ENCODE data around the gene ZNRF2.

ZNRF2 gene

DNA sequence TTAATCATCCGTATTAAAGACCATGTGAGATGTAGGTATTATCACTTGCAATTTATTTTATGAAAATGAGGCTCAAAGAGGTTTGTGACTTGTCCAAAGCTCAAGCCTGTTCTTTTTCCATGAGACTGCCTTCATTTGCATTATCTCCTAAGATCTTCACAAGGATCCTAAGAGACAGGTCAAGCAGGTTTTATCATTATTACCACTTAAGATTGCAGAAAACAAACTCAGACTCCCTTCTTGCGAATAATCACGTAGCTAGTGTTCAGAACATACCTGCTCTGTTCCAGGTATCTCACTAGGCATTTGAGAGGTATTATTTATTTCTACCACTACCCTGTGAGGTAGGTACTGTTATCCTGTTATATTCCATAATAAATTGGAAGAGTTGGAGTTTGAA lies 64.8 kb downstream of the ZNRF2 start:
- Histone ChIP-seq H3K27ac (peak overlapping the region in 3 of 11 experiments; percentile 52 to 68 (median 57); a peak in 4 of 22 replicates), H3K4me1 (peaks cover 19 to 94% (median 51%) of the 10 kb centered on the region in 10 experiments), H3K27me3 (no peaks in the 10 kb centered on the region), H4K20me1 (peaks cover 0 to 100% (median 0%) of the 10 kb centered on the region in 11 experiments; a peak in 10 of 22 replicates), H3K36me3 (no peaks in the 10 kb centered on the region), H3K4me3 (no peak overlapping the region), H3K9ac (peak overlapping the region in 2 of 11 experiments; percentile 20 to 58; a peak in 2 of 22 replicates), H3K4me2 (peak overlapping the region in 4 of 11 experiments; percentile 54 to 93 (median 79); a peak in 5 of 22 replicates), H3K9me3 (replicated peaks in 1 of 11) (peaks cover 0 to 11% (median 0%) of the 10 kb centered on the region in 11 experiments; a peak in 4 of 22 replicates)
- no peak for TF ChIP-seq Cebpa-rat (IDR thresholded peaks at IDR 0.05)

- Histone ChIP-seq H3K4me2 (peak overlapping the region in 2 of 11 experiments; percentile 44 to 91; a peak in 4 of 22 replicates), H3K9me3 (replicated peaks in 1 of 11) (peaks cover 0 to 11% (median 0%) of the 10 kb centered on the region in 11 experiments; a peak in 4 of 22 replicates), H3K27me3 (no peaks in the 10 kb centered on the region), H3K27ac (no peak overlapping the region), H3K4me3 (no peak overlapping the region), H3K4me1 (peaks cover 16 to 88% (median 44%) of the 10 kb centered on the region in 10 experiments), H4K20me1 (peaks cover 0 to 100% (median 3%) of the 10 kb centered on the region in 11 experiments; a peak in 10 of 22 replicates), H3K36me3 (no peaks in the 10 kb centered on the region), H3K9ac (no peak overlapping the region)
- TF ChIP-seq Cebpa-rat (IDR thresholded peaks at IDR 0.05) = no peak
Observed at GRCh38 chr7:30349816-30350215, 65.4 kb downstream of the ZNRF2 start.

GRCh38 chr7:30351286-30351685 lies 66.9 kb downstream of the ZNRF2 start:
- H3K4me3 ChIP-seq = peak overlapping the region in 1 of 10 experiments; percentile 4; a peak in 1 of 20 replicates
- H4K20me1 ChIP-seq = peaks cover 0 to 100% (median 5%) of the 10 kb centered on the region in 11 experiments; a peak in 10 of 22 replicates
- peaks cover 16 to 73% (median 41%) of the 10 kb centered on the region in 10 experiments for H3K4me1 ChIP-seq
- peak overlapping the region in 2 of 11 experiments; percentile 38 to 58; a peak in 1 of 22 replicates for H3K9ac ChIP-seq
- H3K27ac ChIP-seq = peak overlapping the region in 1 of 11 experiments; percentile 17; a peak in 2 of 22 replicates
- H3K4me2 ChIP-seq = peak overlapping the region in 4 of 11 experiments; percentile 8 to 91 (median 60); a peak in 8 of 22 replicates
- H3K36me3 ChIP-seq = peaks cover 4 to 11% (median 9%) of the 10 kb centered on the region in 11 experiments; a peak in 18 of 22 replicates
- no peak for TF ChIP-seq Cebpa-rat (IDR thresholded peaks at IDR 0.05)
- H3K27me3 ChIP-seq = no peaks in the 10 kb centered on the region
- peaks cover 0 to 3% (median 0%) of the 10 kb centered on the region in 11 experiments; a peak in 2 of 22 replicates for H3K9me3 ChIP-seq (replicated peaks in 1 of 11)

- peak overlapping the region in 1 of 11 experiments; percentile 17; a peak in 2 of 22 replicates for H3K27ac ChIP-seq
- TF ChIP-seq Cebpa-rat (IDR thresholded peaks at IDR 0.05) = no peak
- H3K36me3 ChIP-seq = peaks cover 4 to 15% (median 14%) of the 10 kb centered on the region in 11 experiments; a peak in 20 of 22 replicates
- no peak overlapping the region; a peak in 1 of 20 replicates for H3K4me3 ChIP-seq
- no peaks in the 10 kb centered on the region for H3K9me3 ChIP-seq (replicated peaks in 1 of 11)
- H4K20me1 ChIP-seq = peaks cover 0 to 100% (median 5%) of the 10 kb centered on the region in 11 experiments; a peak in 10 of 22 replicates
- H3K4me1 ChIP-seq = peaks cover 16 to 69% (median 40%) of the 10 kb centered on the region in 10 experiments
- H3K27me3 ChIP-seq = no peaks in the 10 kb centered on the region
- H3K4me2 ChIP-seq = peak overlapping the region in 4 of 11 experiments; percentile 8 to 91 (median 60); a peak in 6 of 22 replicates
- peak overlapping the region in 2 of 11 experiments; percentile 38 to 58; a peak in 1 of 22 replicates for H3K9ac ChIP-seq
Observed at GRCh38 chr7:30351724-30352123, 67.3 kb downstream of the ZNRF2 start.

DNA sequence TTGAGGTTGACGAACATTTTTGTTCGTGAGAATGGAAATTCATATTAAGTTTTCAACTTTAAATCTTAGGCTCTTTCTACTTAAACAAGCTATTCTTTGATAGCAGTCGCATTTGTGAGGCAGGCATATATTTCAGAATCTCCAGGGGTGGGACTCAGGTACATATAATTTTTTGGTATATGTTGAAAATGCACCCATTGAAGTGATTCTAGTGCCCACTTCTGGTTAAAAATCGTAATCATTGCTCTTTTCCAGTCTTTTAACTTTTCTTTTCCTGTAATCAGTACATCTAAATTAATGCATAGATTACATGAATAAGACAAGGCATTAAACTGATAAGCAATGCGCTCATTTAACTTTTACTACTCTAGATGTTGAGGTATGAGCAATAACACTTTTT lies 67.8 kb downstream of the ZNRF2 start:
- no peak for TF ChIP-seq Cebpa-rat (IDR thresholded peaks at IDR 0.05)
- peaks cover 0 to 100% (median 4%) of the 10 kb centered on the region in 11 experiments; a peak in 10 of 22 replicates for H4K20me1 ChIP-seq
- no peak overlapping the region for H3K4me3 ChIP-seq
- H3K4me2 ChIP-seq = peak overlapping the region in 2 of 11 experiments; percentile 81 to 91; a peak in 1 of 22 replicates
- no peaks in the 10 kb centered on the region for H3K27me3 ChIP-seq
- H3K9me3 ChIP-seq (replicated peaks in 1 of 11) = no peaks in the 10 kb centered on the region
- peaks cover 14 to 64% (median 36%) of the 10 kb centered on the region in 10 experiments for H3K4me1 ChIP-seq
- no peak overlapping the region for H3K27ac ChIP-seq
- H3K36me3 ChIP-seq = peaks cover 4 to 19% (median 18%) of the 10 kb centered on the region in 11 experiments; a peak in 21 of 22 replicates
- no peak overlapping the region for H3K9ac ChIP-seq

GRCh38 chr7:30353532-30353931 lies 69.1 kb downstream of the ZNRF2 start:
- TF ChIP-seq Cebpa-rat (IDR thresholded peaks at IDR 0.05) = no peak
- no peak overlapping the region for H3K4me3 ChIP-seq
- no peak overlapping the region for H3K27ac ChIP-seq
- peaks cover 6 to 32% (median 27%) of the 10 kb centered on the region in 11 experiments; a peak in 21 of 22 replicates for H3K36me3 ChIP-seq
- H4K20me1 ChIP-seq = peaks cover 0 to 100% (median 0%) of the 10 kb centered on the region in 11 experiments; a peak in 8 of 22 replicates
- no peaks in the 10 kb centered on the region for H3K9me3 ChIP-seq (replicated peaks in 1 of 11)
- peaks cover under 1 to 53% (median 22%) of the 10 kb centered on the region in 10 experiments; a peak in 19 of 20 replicates for H3K4me1 ChIP-seq
- no peaks in the 10 kb centered on the region for H3K27me3 ChIP-seq
- no peak overlapping the region for H3K4me2 ChIP-seq
- no peak overlapping the region for H3K9ac ChIP-seq

DNA sequence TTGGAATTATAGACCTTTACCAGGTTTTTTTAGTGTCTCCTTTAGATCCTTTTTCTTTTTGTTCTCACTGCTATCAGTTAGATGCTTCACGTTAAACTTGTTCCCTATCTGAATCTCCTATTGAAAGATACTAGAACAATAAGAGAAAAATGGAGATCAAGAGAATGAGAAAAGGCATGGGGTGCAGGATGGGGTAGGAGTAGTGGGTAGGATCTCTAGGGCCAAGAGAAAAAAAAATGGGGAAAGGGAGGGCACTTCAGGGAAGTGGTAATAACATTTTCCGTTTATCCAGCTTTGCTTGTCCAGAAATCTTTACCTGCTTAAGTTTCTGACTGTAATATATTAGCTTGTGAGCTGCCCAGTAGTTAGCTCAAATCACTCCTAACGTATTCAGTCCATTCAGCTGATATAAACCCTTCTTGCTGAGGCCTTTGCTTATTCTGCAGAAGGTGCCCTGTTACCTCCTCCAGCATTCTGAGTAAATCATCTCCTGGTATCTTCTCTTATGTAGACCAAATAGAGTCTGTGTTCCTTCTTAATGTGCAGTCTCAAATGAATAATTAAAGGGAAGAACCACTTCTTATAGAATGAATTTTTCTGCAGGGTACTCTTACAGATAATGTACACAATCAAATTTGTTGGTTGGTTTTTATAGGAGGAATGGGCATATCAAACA lies 69.7 kb downstream of the ZNRF2 start:
- Histone ChIP-seq H3K27me3 (no peaks in the 10 kb centered on the region), H3K27ac (no peak overlapping the region), H3K4me2 (no peak overlapping the region), H3K9me3 (replicated peaks in 1 of 11) (no peaks in the 10 kb centered on the region), H3K36me3 (peaks cover 8 to 36% (median 32%) of the 10 kb centered on the region in 11 experiments; a peak in 21 of 22 replicates), H3K4me3 (no peak overlapping the region), H3K9ac (no peak overlapping the region), H4K20me1 (peaks cover 0 to 100% (median 0%) of the 10 kb centered on the region in 11 experiments; a peak in 8 of 22 replicates), H3K4me1 (peaks cover 0 to 47% (median 19%) of the 10 kb centered on the region in 10 experiments; a peak in 9 of 20 replicates)
- TF ChIP-seq Cebpa-rat (IDR thresholded peaks at IDR 0.05) = no peak

DNA sequence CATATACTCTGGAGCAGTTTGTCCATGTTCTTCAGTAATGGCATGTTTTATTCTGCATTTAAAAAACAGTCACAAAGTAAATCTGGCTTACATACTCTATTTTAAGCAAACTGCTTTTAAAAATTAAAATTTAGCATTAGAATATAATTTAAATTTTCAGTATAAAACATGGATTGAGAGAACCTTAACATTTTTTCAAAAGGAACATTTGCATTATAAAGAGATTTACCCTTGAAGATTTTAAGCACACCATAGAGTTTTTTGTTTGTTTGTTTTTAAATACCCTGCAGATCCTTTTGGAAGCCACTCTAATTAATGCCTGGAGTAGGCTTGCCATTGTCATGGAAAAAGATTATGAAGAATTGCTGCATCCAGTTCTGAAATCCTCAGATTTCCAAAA lies 70.4 kb downstream of the ZNRF2 start:
- no peak overlapping the region for H3K4me2 ChIP-seq
- no peak for TF ChIP-seq Cebpa-rat (IDR thresholded peaks at IDR 0.05)
- peaks cover 0 to 100% (median 0%) of the 10 kb centered on the region in 11 experiments; a peak in 8 of 22 replicates for H4K20me1 ChIP-seq
- H3K36me3 ChIP-seq = peaks cover 10 to 43% (median 38%) of the 10 kb centered on the region in 11 experiments; a peak in 21 of 22 replicates
- no peak overlapping the region for H3K27ac ChIP-seq
- no peaks in the 10 kb centered on the region for H3K27me3 ChIP-seq
- peaks cover 0 to 40% (median 14%) of the 10 kb centered on the region in 10 experiments; a peak in 9 of 20 replicates for H3K4me1 ChIP-seq
- no peak overlapping the region for H3K9ac ChIP-seq
- no peaks in the 10 kb centered on the region for H3K9me3 ChIP-seq (replicated peaks in 1 of 11)
- H3K4me3 ChIP-seq = no peak overlapping the region

All from BLaER1 treated with 17β-estradiol and CSF1 and Interleukin-3, amounts not matched to agents 10 nM and 100 nM (cell line).